GF-D8 (cell line): Measurements from ENCODE around the gene CNTNAP3.
"Not testable (repeated sequence)": the region's sequence is repeated elsewhere in the genome, so short reads cannot be mapped to it uniquely, and the experiment has no call there.

ENCODE experiments used
- DNase-seq: peaks from one replicate; lab custom pipeline; 2025; lab: John Stamatoyannopoulos, UW

Gene CNTNAP3

DNA sequence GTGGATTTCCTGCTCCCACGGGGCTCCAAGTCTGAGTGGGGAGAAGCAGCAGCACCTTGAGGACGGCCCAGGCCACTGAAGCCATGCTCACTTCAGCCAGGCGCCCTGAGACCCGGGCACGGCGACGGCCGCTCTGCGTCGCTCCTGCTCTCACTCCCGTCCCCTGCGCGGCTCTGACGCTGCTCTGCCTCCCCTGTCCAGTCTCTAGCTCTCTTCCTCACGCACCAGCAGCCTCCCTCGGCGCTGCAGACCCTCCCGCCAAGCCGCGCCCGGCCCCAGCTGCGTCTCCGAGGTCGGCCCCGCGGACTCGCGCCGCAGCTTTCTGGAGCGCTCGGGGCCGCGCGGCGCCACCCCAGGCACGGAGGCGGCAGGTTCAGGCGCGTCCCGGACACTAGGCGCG is at the start of gene CNTNAP3:
Gene CNTNAP3 (minus strand): TSS at position 188 of the 400 bp plus-strand sequence. CDS start 103 bp downstream, at position 85.
- DNase-seq, result not testable (repeated sequence)

DNA sequence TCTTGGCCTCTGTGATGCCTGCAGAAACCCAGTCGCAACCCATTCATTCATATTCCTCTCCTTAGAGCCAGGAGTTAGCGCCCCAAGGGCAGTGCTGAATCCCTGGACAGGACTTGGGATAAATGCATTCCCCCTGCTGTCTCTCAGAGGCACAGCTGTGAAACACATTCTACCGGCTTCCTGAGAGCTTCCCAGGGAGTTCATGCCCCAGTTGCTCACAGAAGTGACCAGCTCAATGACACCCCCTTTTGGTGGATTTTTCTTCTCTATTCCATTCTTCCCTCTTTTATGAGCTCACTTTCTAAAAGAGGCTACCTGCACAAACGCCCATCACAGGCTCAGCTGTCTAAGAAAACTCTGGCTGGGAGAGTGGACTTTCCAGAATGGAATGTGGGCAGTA is 8.0 kb downstream of the CNTNAP3 start:
- DNase-seq, result not testable (repeated sequence)

DNA sequence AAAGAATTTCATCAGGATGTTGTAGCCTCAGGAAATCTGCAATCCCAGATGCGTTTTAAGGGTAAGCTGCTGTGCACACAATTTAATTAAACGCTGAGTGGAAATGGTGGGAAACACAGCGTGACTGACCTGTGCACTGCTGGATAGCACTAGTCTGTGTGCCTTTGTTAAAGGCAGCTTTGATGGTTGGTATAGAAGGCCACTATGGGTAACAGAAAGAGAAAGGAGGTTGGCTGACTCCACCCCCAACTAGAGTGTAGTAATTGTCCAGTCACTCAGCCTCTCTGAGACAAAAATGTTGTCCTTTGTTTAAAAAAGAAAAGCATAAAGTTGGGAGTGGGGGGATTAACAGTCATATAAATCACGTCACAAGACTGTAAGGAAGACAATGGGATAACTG is 45.5 kb downstream of the CNTNAP3 start:
- DNase-seq, result not testable (repeated sequence)

DNA sequence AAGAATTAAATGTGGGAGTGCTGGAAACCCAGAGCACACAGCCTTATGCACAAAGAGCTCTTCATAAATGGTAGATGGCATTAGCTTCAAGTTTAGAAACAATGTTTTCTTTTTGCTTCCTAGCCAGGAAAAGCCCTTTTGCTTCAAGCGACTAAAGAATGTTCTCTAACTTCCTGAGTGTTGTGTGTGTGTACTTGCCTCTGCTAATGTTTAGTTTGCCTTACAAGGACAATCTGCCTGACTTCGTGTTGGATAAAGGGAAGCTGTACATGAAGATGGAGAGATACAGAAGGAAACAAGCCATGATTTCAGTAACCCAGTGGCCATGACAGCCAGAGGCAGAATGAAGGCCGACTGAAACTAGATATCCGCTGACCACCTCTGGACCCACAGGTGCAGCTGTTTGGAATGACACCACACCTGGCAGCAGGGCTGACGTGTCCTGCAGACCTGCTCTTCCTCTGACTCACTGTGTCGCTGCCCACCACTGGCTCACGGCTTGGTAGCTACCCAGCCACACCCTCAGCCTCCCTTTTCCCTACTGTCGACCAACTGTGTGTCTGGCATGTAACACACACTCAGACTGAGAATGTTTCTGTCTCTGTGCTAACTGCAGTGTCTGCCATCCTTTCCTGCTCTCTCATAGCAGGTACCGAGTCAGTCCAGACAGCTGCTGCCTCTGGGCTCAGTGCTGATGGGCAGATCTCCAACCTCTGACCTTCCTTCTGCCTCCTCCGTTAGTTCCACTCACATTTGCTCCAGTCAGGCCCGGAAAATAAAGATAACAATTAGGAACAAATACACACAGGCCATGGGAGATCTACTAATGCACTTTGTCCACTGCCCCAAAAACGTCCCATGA is 55.6 kb downstream of the CNTNAP3 start:
- not testable (repeated sequence) for DNase-seq

- not testable (repeated sequence) for DNase-seq
Measured at GRCh38 chr9:39215976-39216375, 72.0 kb downstream of the CNTNAP3 start.

- DNase-seq, result not testable (repeated sequence)
Measured at GRCh38 chr9:39209773-39210172, 78.2 kb downstream of the CNTNAP3 start.

DNA sequence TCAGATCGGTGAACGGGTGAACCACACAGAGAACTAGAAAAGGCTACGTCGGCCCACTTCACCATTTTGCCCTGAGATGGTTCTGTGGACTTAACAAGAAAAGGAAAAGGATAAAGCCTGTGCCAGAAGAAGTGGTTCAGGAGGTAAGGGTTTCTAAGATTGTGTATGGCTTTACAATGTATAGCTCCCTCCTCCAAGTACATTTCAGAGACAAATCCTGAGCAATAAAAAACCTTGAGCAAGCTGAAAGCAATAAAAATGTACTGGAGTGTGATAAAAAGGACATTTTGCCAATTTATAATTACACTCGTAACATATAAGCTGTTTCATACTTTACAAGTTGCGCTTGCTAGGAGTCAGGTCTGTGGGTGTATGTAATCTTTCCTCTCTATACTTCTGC is 81.3 kb downstream of the CNTNAP3 start:
- not testable (repeated sequence) for DNase-seq

GRCh38 chr9:39205842-39206241 is 82.1 kb downstream of the CNTNAP3 start:
- DNase-seq, result not testable (repeated sequence)

DNA sequence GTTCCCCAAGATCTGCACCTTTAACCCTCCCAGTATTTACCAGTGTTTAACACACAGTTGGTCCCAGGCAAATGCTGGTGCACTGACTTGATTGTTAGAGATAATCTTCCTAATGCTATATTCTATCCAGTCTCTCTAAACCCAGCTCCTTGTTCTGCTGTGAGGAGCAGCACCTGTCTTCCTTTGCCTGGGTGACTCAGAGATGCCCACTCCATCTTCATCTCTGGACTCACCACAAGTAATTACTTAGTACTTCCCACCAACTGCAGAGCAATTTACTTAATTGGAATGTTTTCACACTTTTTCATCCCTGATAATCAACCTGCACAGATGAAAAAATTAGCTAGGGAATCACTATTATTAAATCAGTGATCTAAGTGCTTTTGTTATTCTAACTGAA is 87.6 kb downstream of the CNTNAP3 start:
- DNase-seq, result not testable (repeated sequence)

- DNase-seq, result not testable (repeated sequence)
Measured at GRCh38 chr9:39198000-39198709, 89.8 kb downstream of the CNTNAP3 start.

GRCh38 chr9:39171370-39171769 is 116.6 kb downstream of the CNTNAP3 start:
- not testable (repeated sequence) for DNase-seq

- DNase-seq, result not testable (repeated sequence)
Measured at GRCh38 chr9:39157714-39158113, 130.3 kb downstream of the CNTNAP3 start.

DNA sequence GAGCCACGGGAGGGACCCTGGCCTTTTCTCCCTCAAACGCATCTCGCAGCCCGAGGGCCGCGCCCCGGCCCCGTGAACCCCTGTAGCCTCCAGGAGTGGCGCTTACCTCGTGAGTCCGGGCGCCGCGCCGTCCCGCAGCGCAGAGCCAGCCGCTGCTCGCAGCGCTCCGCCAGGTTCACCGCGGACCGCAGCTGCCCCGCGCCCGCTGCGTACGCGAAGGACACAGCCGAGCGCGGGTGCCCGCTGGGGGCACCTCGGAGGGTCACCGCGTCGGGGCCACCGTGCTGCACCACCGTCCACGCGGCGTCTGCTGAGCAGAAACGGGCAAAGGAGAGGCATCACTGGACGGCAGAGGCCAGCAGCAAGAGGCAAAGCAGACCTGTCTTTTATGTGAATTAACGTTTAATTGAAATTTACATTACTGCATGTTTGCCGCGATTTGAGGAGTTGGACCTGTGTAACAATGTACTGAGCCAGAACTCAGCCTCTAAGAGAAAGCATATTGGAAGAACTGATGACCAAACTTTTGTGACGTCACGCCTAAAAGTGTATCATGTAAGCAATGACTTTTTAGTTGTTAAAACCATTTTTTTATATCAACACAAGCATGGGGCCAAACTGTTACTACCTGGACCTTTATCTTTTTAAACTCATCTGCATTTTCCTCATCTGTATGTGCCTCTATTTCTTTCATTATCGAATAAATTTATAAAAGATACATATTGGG is 155.0 kb downstream of the CNTNAP3 start:
- not testable (repeated sequence) for DNase-seq

- DNase-seq, result not testable (repeated sequence)
Measured at GRCh38 chr9:39121401-39121800, 166.6 kb downstream of the CNTNAP3 start.

- DNase-seq, result not testable (repeated sequence)
Measured at GRCh38 chr9:39111746-39112145, 176.2 kb downstream of the CNTNAP3 start.

- no peak for DNase-seq
Measured at GRCh38 chr9:39108145-39108544, 179.8 kb downstream of the CNTNAP3 start.

- not testable (repeated sequence) for DNase-seq
Measured at GRCh38 chr9:39097208-39097607, 190.8 kb downstream of the CNTNAP3 start.

DNA sequence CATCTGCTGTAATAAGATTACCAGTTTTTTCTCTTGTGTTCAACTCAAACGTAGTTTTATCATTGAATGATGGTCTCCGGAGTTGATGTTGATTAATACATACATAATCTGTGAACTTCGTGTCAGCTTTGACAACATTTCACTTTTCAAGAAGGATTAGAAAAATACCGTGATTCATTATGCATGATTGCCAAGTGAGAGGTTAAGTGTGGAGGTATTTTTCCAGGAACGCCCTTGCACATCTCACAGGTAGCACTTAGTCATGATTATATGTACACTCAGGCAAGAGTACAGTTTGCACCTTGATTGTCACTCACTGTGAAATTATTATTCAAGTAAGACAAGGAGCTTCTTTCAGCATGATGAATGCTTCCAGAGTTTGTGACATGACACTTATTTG is 202.7 kb downstream of the CNTNAP3 start:
- not testable (repeated sequence) for DNase-seq

GRCh38 chr9:39082574-39082973 is 205.4 kb downstream of the CNTNAP3 start:
- not testable (repeated sequence) for DNase-seq

GRCh38 chr9:39080081-39080480 is 207.9 kb downstream of the CNTNAP3 start:
- DNase-seq, result not testable (repeated sequence)

GRCh38 chr9:39078621-39079256 is 209.2 kb downstream of the CNTNAP3 start:
- DNase-seq, result not testable (repeated sequence)

GRCh38 chr9:39073537-39073936 is 214.4 kb downstream of the CNTNAP3 start:
- DNase-seq, result not testable (repeated sequence)
